ENCODE measurements around the gene HEATR5B. TPM values are rescaled to one million over a fixed set of nuclear protein-coding genes. Genes with fewer than 3 reads are reported as not detected.
"Not testable (repeated sequence)": the region's sequence is repeated elsewhere in the genome, so short reads cannot be mapped to it uniquely, and the experiment has no call there.

HEATR5B gene
- total RNA-seq, 1 donor from 2014 or later, result 22.4 TPM

GRCh38 chr2:37068686-37069085 lies 15.5 kb downstream of the HEATR5B start:
- no peak for DNase-seq (ENCODE audit: low spot score)

- no peak for DNase-seq (ENCODE audit: low spot score)
These were observed 22.4 kb downstream of the HEATR5B start for GRCh38 chr2:37061776-37062175.

- DNase-seq (ENCODE audit: low spot score), result no peak
These were observed 23.0 kb downstream of the HEATR5B start for GRCh38 chr2:37061013-37061711.

GRCh38 chr2:37060446-37060845 lies 23.7 kb downstream of the HEATR5B start:
- no peak for DNase-seq (ENCODE audit: low spot score)

- no peak for DNase-seq (ENCODE audit: low spot score)
These were observed 24.3 kb downstream of the HEATR5B start for GRCh38 chr2:37059841-37060240.

GRCh38 chr2:37052600-37053332 lies 31.4 kb downstream of the HEATR5B start:
- DNase-seq (ENCODE audit: low spot score), result no peak

GRCh38 chr2:37039580-37039979 lies 44.6 kb downstream of the HEATR5B start:
- no peak for DNase-seq (ENCODE audit: low spot score)

GRCh38 chr2:37037771-37038170 lies 46.4 kb downstream of the HEATR5B start:
- DNase-seq (ENCODE audit: low spot score), result no peak

GRCh38 chr2:37029758-37030157 lies 54.4 kb downstream of the HEATR5B start:
- DNase-seq (ENCODE audit: low spot score), result no peak

GRCh38 chr2:37026050-37026449 lies 58.1 kb downstream of the HEATR5B start:
- DNase-seq (ENCODE audit: low spot score), result no peak

- DNase-seq (ENCODE audit: low spot score), result no peak
These were observed 63.0 kb downstream of the HEATR5B start for GRCh38 chr2:37020887-37021796.

- no peak for DNase-seq (ENCODE audit: low spot score)
These were observed 63.8 kb downstream of the HEATR5B start for GRCh38 chr2:37020212-37020886.

GRCh38 chr2:37013315-37013641 lies 70.9 kb downstream of the HEATR5B start:
- no peak for DNase-seq (ENCODE audit: low spot score)

GRCh38 chr2:37011130-37011529 lies 73.0 kb downstream of the HEATR5B start:
- no peak for DNase-seq (ENCODE audit: low spot score)

GRCh38 chr2:37005118-37005868 lies 78.9 kb downstream of the HEATR5B start:
- DNase-seq (ENCODE audit: low spot score), result no peak

- DNase-seq (ENCODE audit: low spot score), result no peak
These were observed 83.1 kb downstream of the HEATR5B start for GRCh38 chr2:37000988-37001556.

GRCh38 chr2:37000318-37000717 lies 83.9 kb downstream of the HEATR5B start:
- DNase-seq (ENCODE audit: low spot score), result no peak

GRCh38 chr2:36999416-36999815 lies 84.8 kb downstream of the HEATR5B start:
- DNase-seq (ENCODE audit: low spot score), result not testable (repeated sequence)

GRCh38 chr2:36993841-36994620 lies 90.1 kb downstream of the HEATR5B start:
- DNase-seq (ENCODE audit: low spot score), result no peak

Data from mesenteric fat pad (tissue), 1 donor.